MCF 10A (cell line): Measurements from ENCODE around the gene PLXNC1. TPM values are rescaled to one million over a fixed set of nuclear protein-coding genes. Genes with fewer than 3 reads are reported as not detected.

Experiments
- BruUV-seq: library from RNA; stranded (reverse); fragments of 400-500 nt; replicated peaks from 2 replicates; lab custom pipeline; 2021; lab: Mats Ljungman, UMichigan
- CTCF ChIA-PET: fragments of 300-600 bp; sonication (Branson Sonifier 250); formaldehyde crosslinking; extraction: SDS; loops from one replicate; lab custom pipeline; 2021; ENCODE audit warnings: antibody characterized with exemption, inconsistent platforms; lab: Yijun Ruan, JAX
- POLR2A ChIA-PET: fragments of 300-600, 350-650 bp; sonication (Branson Sonifier 250); formaldehyde crosslinking; extraction: SDS; loops from one replicate; lab custom pipeline; 2020; ENCODE audit warnings: antibody characterized with exemption, inconsistent platforms; lab: Yijun Ruan, JAX
- DNase-seq: peaks from one replicate; pipeline ENCODE4 v3.0.0-alpha.2; 2018; ENCODE audit not compliant: unreplicated experiment
- H3K27ac Mint-ChIP-seq: one replicate; pipeline ENCODE4 v1.8.0; 2022; ENCODE audit warnings: mild to moderate bottlenecking, low read depth, mixed read lengths; ENCODE audit not compliant: unreplicated experiment
- H3K27me3 Mint-ChIP-seq: one replicate; pipeline ENCODE4 v1.8.0; 2022; ENCODE audit warnings: mixed read lengths; ENCODE audit not compliant: insufficient read depth, unreplicated experiment
- H3K36me3 Mint-ChIP-seq: one replicate; pipeline ENCODE4 v1.8.0; 2022; ENCODE audit warnings: mild to moderate bottlenecking, moderate library complexity, mixed read lengths; ENCODE audit not compliant: insufficient read depth, unreplicated experiment
- H3K4me1 Mint-ChIP-seq: one replicate; pipeline ENCODE4 v1.8.0; 2022; ENCODE audit warnings: mixed read lengths; ENCODE audit not compliant: insufficient read depth, unreplicated experiment
- H3K4me3 Mint-ChIP-seq: one replicate; pipeline ENCODE4 v1.8.0; 2022; ENCODE audit warnings: mild to moderate bottlenecking, moderate library complexity, mixed read lengths; ENCODE audit not compliant: unreplicated experiment
- H3K9me3 Mint-ChIP-seq: one replicate; pipeline ENCODE4 v1.8.0; 2022; ENCODE audit warnings: mixed read lengths; ENCODE audit not compliant: unreplicated experiment
- intact Hi-C: fragments of 100-400 bp; cut with micrococcal nuclease; formaldehyde crosslinking; loops from 2 replicates; pipeline ENCODE4 v1.14.1; 2022
- total RNA-seq: library from RNA; stranded (reverse); gene quantifications from 2 replicates; pipeline ENCODE4 v1.2.3, GENCODE V29; 2022
- TF ChIP-seq, protein P1 (sequence below): fragments of 200-600 bp; IDR thresholded peaks from one replicate; pipeline ENCODE4 v1.8.0; 2022; ENCODE audit warnings: antibody characterized with exemption, mild to moderate bottlenecking; ENCODE audit not compliant: unreplicated experiment

The PLXNC1 gene
- total RNA-seq, 1 experiment from 2014 or later, result 2.4 TPM

DNA sequence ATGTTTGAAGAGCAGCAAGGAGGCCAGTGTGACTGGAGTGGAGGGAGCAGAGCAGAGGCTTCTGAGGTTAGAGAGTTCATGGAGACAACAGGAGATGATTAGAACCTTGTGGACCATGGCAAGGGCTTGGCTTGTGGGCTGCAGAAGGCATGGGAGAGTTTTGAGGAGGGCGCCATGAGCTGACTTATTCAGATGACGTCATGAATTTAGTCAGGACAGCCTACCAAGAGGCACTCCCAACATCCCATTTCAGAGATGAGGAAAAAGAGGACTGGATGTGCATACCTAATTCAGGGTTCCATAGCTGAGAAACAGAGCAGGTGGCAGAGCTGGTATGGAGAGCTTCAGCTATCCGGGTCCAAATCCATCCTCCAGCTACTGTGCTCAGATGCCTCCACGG is 101.8 kb downstream of the PLXNC1 start:
- H3K36me3 Mint-ChIP-seq, result no peaks in the 10 kb centered on the region
- DNase-seq, result no peak
- peaks cover 11% of the 10 kb centered on the region for H3K27me3 Mint-ChIP-seq
- H3K27ac Mint-ChIP-seq, result no peak overlapping the region
- POLR2A ChIA-PET, result no interaction called here
- no peaks in the 10 kb centered on the region for H3K4me1 Mint-ChIP-seq
- intact Hi-C loops, result no loop called here
- no peaks in the 10 kb centered on the region for H3K9me3 Mint-ChIP-seq
- no TSS peak for BruUV-seq
- TF ChIP-seq, protein P1, sequence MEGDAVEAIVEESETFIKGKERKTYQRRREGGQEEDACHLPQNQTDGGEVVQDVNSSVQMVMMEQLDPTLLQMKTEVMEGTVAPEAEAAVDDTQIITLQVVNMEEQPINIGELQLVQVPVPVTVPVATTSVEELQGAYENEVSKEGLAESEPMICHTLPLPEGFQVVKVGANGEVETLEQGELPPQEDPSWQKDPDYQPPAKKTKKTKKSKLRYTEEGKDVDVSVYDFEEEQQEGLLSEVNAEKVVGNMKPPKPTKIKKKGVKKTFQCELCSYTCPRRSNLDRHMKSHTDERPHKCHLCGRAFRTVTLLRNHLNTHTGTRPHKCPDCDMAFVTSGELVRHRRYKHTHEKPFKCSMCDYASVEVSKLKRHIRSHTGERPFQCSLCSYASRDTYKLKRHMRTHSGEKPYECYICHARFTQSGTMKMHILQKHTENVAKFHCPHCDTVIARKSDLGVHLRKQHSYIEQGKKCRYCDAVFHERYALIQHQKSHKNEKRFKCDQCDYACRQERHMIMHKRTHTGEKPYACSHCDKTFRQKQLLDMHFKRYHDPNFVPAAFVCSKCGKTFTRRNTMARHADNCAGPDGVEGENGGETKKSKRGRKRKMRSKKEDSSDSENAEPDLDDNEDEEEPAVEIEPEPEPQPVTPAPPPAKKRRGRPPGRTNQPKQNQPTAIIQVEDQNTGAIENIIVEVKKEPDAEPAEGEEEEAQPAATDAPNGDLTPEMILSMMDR, result no peak
- CTCF ChIA-PET, result no interaction called here
- H3K4me3 Mint-ChIP-seq, result no peak overlapping the region

DNA sequence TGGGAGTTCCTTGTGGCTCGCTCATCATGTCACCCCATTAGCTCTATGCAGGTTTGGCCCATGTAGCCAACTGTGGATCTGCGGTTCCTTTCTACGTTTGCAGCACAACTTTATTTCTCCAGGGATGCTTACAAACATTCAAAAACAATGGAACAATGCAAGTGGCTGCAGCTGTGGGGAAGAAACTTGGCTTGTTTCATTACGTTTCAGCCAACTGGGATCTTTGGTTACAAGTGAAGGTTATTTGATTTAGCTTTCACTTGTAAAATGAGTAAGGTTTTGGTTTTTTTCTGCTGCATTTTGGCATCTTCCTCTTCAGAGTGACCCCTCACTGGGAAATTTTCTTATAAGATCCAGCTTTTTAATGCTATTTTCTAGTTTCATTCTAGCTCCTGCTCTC is 105.9 kb downstream of the PLXNC1 start:
- no TSS peak for BruUV-seq
- intact Hi-C loops, result no loop called here
- ChIA-PET POLR2A (interaction anchor here (0.6 kb wide), 1 partner anchor 192 kb away, joined by 3 read pairs; no protein-coding TSS in a partner anchor), CTCF (interaction anchor here (0.7 to 1.0 kb wide), 2 partner anchors 8 to 120 kb away, joined by 3 read pairs; no protein-coding TSS in a partner anchor)
- no peaks in the 10 kb centered on the region for H3K4me1 Mint-ChIP-seq
- TF ChIP-seq, protein P1, result no peak
- H3K36me3 Mint-ChIP-seq, result no peaks in the 10 kb centered on the region
- no peak overlapping the region for H3K27ac Mint-ChIP-seq
- peaks cover 11% of the 10 kb centered on the region for H3K27me3 Mint-ChIP-seq
- H3K9me3 Mint-ChIP-seq, result no peaks in the 10 kb centered on the region
- no peak for DNase-seq
- no peak overlapping the region for H3K4me3 Mint-ChIP-seq

DNA sequence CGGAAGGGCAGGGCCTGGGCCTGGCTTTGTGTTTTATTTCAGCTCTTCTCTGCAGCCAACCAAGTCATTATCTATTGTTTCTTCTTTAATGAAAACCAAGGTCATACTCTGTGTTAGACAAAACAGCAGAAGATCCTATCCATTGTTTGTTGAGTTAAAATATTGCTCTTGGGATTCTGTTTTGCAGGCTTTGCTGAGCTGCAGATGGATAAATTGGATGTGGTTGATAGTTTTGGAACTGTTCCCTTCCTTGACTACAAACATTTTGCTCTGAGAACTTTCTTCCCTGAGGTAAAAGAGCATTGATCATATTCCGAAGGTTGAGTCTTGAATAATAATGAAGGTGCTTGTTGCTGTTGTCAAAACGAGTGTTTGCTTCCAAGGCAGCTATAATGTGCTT is 106.6 kb downstream of the PLXNC1 start:
- peaks cover 5% of the 10 kb centered on the region for H3K27me3 Mint-ChIP-seq
- no TSS peak for BruUV-seq
- no peak overlapping the region for H3K27ac Mint-ChIP-seq
- intact Hi-C loops, result no loop called here
- TF ChIP-seq, protein P1, result no peak
- no peaks in the 10 kb centered on the region for H3K36me3 Mint-ChIP-seq
- ChIA-PET POLR2A (no interaction called here), CTCF (no interaction called here)
- H3K4me3 Mint-ChIP-seq, result no peak overlapping the region
- no peaks in the 10 kb centered on the region for H3K9me3 Mint-ChIP-seq
- no peak for DNase-seq
- H3K4me1 Mint-ChIP-seq, result no peaks in the 10 kb centered on the region

DNA sequence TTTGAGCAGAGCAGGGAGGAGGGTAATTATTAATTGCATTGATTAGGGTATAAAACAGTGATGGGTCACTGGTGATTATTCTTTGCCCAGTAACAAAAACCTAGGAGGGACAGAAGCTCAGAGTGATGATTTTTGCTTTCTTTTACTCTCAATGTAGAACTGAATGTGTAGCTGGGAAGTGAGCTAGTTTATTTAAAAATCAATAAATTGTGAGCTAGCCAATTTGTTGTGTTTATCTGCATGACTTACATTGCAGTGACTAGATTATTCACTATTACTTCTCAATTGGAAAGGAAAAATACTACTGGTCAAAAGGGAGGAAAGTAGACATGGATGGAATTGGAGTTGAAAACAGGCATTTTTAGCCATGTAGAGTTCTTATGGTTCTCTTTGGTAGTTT is 107.1 kb downstream of the PLXNC1 start:
- no peaks in the 10 kb centered on the region for H3K36me3 Mint-ChIP-seq
- BruUV-seq, result no TSS peak
- CTCF ChIA-PET, result no interaction called here
- no peak overlapping the region for H3K4me3 Mint-ChIP-seq
- no peaks in the 10 kb centered on the region for H3K9me3 Mint-ChIP-seq
- TF ChIP-seq, protein P1, result no peak
- no peak for DNase-seq
- no peaks in the 10 kb centered on the region for H3K4me1 Mint-ChIP-seq
- intact Hi-C loops, result no loop called here
- POLR2A ChIA-PET, result no interaction called here
- H3K27ac Mint-ChIP-seq, result no peak overlapping the region
- peaks cover under 1% of the 10 kb centered on the region for H3K27me3 Mint-ChIP-seq
